AG09309 (cell line): ENCODE results near the gene S100P.
"Not testable (repeated sequence)": the region's sequence is repeated elsewhere in the genome, so short reads cannot be mapped to it uniquely, and the experiment has no call there.

Experiments
- DNase-seq: peaks from one replicate; pipeline ENCODE4 v3.0.0-alpha.2; 2010; ENCODE audit warnings: low read depth
- H3K4me3 ChIP-seq: 2 replicates; pipeline ENCODE4 v1.5.1; 2011; ENCODE audit warnings: mild to moderate bottlenecking, low read depth, low read length, moderate library complexity; ENCODE audit not compliant: control insufficient read depth
- TF ChIP-seq, protein P1 (sequence below): IDR thresholded peaks from 2 replicates; pipeline ENCODE4 v1.5.1; 2011; ENCODE audit warnings: mild to moderate bottlenecking, low read depth, low read length, inconsistent platforms; ENCODE audit not compliant: insufficient read depth, control insufficient read depth; ENCODE audit errors: missing control alignments

The S100P gene

DNA sequence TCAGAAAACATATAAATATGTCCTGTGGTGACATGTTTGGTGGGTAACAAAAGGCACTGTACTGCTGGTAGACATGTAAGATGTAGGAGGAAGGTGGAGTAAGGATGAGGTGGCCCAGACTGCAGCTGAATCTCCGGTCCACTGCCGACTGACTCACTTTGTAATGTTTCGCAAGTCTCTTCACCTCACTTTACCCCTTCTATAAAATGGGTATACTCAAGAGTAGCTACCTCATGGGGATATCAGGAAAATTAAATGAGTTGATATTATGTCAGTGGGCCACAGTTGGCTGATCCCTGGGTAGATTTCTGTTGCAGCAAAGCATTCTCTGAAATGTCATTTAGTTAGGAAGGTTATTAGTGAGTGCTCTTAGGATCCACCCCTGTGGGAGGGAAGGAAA lies 31.1 kb upstream of the S100P start:
- DNase-seq = no peak
- TF ChIP-seq, protein P1, sequence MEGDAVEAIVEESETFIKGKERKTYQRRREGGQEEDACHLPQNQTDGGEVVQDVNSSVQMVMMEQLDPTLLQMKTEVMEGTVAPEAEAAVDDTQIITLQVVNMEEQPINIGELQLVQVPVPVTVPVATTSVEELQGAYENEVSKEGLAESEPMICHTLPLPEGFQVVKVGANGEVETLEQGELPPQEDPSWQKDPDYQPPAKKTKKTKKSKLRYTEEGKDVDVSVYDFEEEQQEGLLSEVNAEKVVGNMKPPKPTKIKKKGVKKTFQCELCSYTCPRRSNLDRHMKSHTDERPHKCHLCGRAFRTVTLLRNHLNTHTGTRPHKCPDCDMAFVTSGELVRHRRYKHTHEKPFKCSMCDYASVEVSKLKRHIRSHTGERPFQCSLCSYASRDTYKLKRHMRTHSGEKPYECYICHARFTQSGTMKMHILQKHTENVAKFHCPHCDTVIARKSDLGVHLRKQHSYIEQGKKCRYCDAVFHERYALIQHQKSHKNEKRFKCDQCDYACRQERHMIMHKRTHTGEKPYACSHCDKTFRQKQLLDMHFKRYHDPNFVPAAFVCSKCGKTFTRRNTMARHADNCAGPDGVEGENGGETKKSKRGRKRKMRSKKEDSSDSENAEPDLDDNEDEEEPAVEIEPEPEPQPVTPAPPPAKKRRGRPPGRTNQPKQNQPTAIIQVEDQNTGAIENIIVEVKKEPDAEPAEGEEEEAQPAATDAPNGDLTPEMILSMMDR = no peak
- no peak overlapping the region for H3K4me3 ChIP-seq

DNA sequence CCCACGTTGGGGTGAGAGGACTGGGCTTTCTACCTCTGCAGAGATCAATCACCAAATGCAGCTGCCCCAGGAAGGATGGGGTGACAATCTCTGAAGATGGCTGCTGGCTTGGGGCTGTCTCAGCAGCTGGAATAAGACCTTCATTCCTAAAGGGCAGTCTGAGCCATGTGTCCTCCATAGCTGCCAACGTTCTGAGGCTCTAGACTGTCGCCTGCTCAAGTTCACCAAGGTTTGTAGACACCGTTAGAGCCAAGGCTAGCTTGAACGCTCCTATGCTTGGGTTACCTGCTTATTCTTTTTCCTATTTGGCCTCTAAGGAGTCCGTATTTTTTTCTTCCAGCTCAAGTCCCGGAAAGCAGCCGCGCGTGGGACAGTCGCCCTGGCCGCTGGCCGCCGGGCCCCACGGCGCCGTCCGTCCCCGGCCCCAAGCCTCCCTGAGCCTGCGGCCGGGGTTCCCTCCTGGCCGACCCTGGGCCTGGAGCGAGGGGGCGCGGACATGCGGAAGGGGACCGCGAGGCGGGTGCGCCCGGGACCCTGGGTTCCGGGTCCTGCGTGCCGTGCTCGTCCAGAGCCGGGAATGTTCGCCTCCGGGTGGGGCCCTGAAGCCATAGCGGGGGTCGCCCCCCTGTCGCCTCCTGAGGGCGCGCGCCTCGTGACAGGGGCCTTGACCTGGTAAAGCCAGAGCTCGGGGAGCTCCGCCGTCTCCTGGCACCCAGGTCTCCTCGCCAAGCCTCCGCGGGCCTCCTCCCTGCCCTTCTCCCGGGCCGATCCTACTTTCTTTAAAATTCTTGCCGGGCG lies 29.9 kb upstream of the S100P start:
- TF ChIP-seq, protein P1 = no peak
- DNase-seq = no peak
- peak overlapping the region; percentile 19 for H3K4me3 ChIP-seq

DNA sequence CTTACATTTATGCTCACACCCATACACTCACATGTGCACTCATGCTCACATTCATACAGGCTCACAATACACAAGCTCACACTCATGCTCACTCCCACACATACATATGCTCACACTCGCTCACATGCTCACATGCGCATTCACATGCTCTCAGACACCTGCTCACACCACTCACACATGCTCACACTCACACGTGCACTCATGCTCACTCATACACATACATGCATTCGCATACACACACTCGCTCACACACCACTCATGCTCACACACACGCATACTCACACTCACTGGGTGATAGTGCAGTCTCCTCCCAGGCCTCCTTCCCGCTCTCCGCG lies 28.4 kb upstream of the S100P start:
- TF ChIP-seq, protein P1 = no peak

DNA sequence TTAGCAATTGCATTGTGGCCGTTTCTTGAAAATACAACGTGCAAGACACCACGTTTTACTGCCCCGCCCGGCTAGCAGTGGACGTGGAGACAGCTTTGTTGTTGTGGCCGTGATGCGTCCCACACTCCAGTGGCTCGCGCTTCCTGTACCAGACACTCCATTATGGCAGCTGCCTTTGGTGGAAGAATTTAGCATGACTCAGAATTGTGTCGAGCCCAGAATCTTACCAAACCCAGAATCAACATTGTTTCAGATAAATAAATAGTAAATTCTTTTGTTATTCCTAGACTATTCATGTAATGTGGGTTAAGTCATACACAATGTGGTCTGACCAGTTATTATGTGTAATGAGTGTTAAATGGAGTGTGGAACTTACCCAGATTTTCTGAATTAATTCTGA lies 25.3 kb upstream of the S100P start:
- DNase-seq = peak; percentile 32
- H3K4me3 ChIP-seq = no peak overlapping the region
- TF ChIP-seq, protein P1 = no peak

More for the DNA sequence above, 28.4 kb upstream of the S100P start:
- no peak overlapping the region for H3K4me3 ChIP-seq
- no peak for DNase-seq

DNA sequence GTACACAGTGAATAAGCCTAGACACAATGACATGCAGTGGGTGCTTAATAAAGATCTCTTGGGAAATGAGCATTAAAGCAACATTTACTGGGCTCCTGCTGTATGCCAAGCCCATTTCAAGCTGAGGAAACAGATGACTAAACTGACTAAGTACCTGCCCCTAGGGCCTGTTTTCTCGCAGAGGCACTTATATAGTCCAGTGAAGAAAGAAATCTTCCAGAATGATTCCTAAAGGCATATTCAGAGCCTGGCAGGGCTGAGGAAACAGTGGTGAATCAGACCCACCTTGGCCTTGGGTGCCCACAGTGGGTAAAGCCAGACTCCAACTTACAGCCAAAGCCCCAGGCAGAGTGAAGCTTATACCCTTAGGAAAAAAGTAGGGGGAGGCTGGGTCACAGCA lies 22.0 kb upstream of the S100P start:
- no peak for DNase-seq
- no peak overlapping the region for H3K4me3 ChIP-seq
- TF ChIP-seq, protein P1 = no peak

DNA sequence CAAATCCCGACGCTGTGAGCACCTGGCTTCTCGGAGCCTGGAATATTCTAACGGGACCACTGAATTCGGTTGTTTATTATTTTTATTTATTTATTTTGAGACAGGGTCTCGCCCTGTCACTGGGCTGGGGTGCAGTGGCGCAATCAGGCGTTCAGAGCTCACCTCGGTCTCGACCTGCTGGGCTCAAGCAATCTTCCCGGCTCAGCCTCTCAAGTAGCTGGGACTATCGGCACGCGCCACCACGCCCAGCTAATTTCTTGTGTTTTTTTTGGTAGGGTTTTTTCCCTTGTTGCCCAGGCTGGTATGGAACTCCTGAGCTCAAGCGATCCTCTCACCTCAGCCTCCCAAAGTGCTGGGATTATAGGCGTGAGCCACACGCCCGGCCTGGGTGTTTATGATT lies 21.5 kb upstream of the S100P start:
- TF ChIP-seq, protein P1 = no peak

DNA sequence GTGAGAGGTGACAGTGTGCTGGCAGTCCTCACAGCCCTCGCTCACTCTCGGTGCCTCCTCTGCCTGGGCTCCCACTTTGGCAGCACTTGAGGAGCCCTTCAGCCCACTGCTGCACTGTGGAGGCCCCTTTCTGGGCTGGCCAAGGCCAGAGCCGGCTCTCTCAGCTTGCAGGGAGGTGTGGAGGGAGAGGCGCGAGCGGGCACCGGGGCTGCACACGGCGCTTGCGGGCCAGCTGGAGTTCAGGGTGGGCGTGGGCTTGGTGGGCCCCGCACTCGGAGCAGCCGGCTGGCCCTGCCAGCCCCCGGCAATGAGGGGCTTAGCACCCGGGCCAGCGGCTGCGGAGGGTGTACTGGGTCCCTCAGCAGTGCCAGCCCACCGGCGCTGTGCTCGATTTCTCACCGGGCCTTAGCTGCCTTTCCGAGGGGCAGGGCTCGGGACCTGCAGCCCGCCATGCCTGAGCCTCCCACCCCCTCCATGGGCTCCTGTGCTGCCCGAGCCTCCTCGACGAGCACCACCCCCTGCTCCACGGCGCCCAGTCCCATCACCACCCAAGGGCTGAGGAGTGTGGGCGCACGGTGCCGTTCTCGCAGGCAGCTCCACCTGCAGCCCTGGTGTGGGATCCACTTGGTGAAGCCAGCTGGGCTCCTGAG lies 21.0 kb upstream of the S100P start:
- not testable (repeated sequence) for H3K4me3 ChIP-seq, DNase-seq

More for the DNA sequence above, 21.5 kb upstream of the S100P start:
- no peak overlapping the region for H3K4me3 ChIP-seq
- no peak for DNase-seq

DNA sequence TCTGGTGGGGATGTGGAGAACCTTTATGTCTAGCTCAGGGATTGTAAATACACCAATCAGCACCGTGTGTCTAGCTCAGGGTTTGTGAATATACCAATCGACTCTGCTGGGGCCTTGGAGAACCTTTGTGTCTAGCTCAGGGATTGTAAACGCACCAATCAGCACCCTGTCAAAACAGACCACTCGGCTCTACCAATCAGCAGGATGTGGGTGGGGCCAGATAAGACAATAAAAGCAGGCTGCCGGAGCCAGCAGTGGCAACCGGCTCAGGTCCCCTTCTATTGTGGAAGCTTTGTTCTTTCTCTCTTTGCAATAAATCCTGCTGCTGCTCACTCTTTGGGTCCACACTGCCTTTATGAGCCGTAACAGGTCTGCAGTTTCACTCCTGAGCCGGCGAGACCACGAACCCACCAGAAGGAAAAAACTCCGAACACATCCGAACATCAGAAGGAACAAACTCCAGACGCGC lies 20.5 kb upstream of the S100P start:
- DNase-seq = not testable (repeated sequence)
- peak overlapping the region; percentile 64 for H3K4me3 ChIP-seq
